Small intestine (tissue), 7 donors: ENCODE data around the gene TUNAR. TPM values are rescaled to one million over a fixed set of nuclear protein-coding genes. Genes with fewer than 3 reads are reported as not detected.

Source experiments
- DNase-seq, 2 donors: peaks; one replicate each; pipeline versions ENCODE4 v3.0.0 to v3.0.0-alpha.2; 2013
- FAIRE-seq: peaks from 2 replicates; lab custom pipeline; 2012; peaks lifted over from hg19 to GRCh38; lab: Jason Lieb, UNC
- H3K27ac ChIP-seq, 3 donors: one replicate each; pipeline ENCODE4 v1.5.1; 2013; ENCODE audit warnings: low read length in 2 of 3, mild to moderate bottlenecking in 2 of 3, control low read depth in 1 of 3, inconsistent platforms in 1 of 3, low read depth in 1 of 3, moderate library complexity in 1 of 3
- H3K27me3 ChIP-seq, 3 donors: one replicate each; pipeline ENCODE4 v1.6.1; 2013; ENCODE audit warnings: low read length in 3 of 3, inconsistent platforms in 1 of 3; ENCODE audit not compliant: control insufficient read depth in 3 of 3, insufficient read depth in 3 of 3
- H3K36me3 ChIP-seq, 3 donors: one replicate each; pipeline ENCODE4 v1.6.1; 2013; ENCODE audit warnings: low read length in 3 of 3, inconsistent platforms in 1 of 3, low read depth in 1 of 3, mild to moderate bottlenecking in 1 of 3, moderate library complexity in 1 of 3; ENCODE audit not compliant: control insufficient read depth in 3 of 3, insufficient read depth in 2 of 3
- H3K4me1 ChIP-seq, 3 donors: one replicate each; pipeline ENCODE4 v1.6.1; 2013; ENCODE audit warnings: low read length in 2 of 3, inconsistent platforms in 1 of 3, low read depth in 1 of 3, mild to moderate bottlenecking in 1 of 3, moderate library complexity in 1 of 3; ENCODE audit not compliant: control insufficient read depth in 3 of 3, insufficient read depth in 2 of 3
- H3K4me3 ChIP-seq, 3 donors: one replicate each; pipeline ENCODE4 v1.5.1; 2013; ENCODE audit warnings: low read length in 3 of 3, control low read depth in 1 of 3, inconsistent platforms in 1 of 3, low read depth in 1 of 3, mild to moderate bottlenecking in 1 of 3, moderate library complexity in 1 of 3
- H3K9me3 ChIP-seq, 2 donors: one replicate each; pipeline ENCODE4 v1.6.1; 2013; ENCODE audit warnings: low read depth in 1 of 2, low read length in 1 of 2; ENCODE audit not compliant: control insufficient read depth in 2 of 2, insufficient read depth in 1 of 2
- WGBS, 3 donors: extraction: QIAGEN DNeasy Blood & Tissue Kit; methylation state at CpG; one replicate each; pipeline ENCODE4 v1.1.7; 2013; 5-methylcytosine and 5-hydroxymethylcytosine counted together
- polyA plus RNA-seq, 4 donors: library from polyadenylated mRNA; stranded (reverse) in 3 of 4; unstranded in 1 of 4; fragments of 200-250 nt in 3 of 4; fragments of 120-200 nt in 1 of 4; gene quantifications; one replicate each; pipeline versions ENCODE4 v1.2.1 to v1.2.3, GENCODE V29; 2013
- donor health status: healthy with polysubstance abuse.
- donor health status: control.
- donor health status: control.
- donor health status: Bipolar disorder and iron deficiency.
- donor health status: healthy.

TUNAR gene
- polyA plus RNA-seq, 4 donors = 0.18 to 2.0 TPM; not detected in 2

- FAIRE-seq (no peak), DNase-seq (no peak)
- Histone ChIP-seq H3K9me3 (no peaks in the 10 kb centered on the region), H3K4me3 (no peak overlapping the region), H3K4me1 (no peaks in the 10 kb centered on the region), H3K27ac (no peak overlapping the region), H3K27me3 (peaks cover 0 to 33% (median 18%) of the 10 kb centered on the region in 3 donors), H3K36me3 (no peaks in the 10 kb centered on the region)
- 84 to 90% (median 84%) methylated on average over 4 of the region's 4 CpGs for WGBS, 3 donors
These were observed 1.0 kb downstream of the TUNAR start for GRCh38 chr14:95877633-95878032.

- 46 to 68% (median 46%) methylated on average over 3 of the region's 3 CpGs for WGBS, 3 donors
- Histone ChIP-seq H3K4me3 (no peak overlapping the region), H3K27ac (no peak overlapping the region), H3K4me1 (no peaks in the 10 kb centered on the region), H3K9me3 (no peaks in the 10 kb centered on the region), H3K27me3 (no peaks in the 10 kb centered on the region), H3K36me3 (no peaks in the 10 kb centered on the region)
- DNase-seq = no peak
- no peak for FAIRE-seq
These were observed 7.7 kb downstream of the TUNAR start for GRCh38 chr14:95884377-95884776.

- H3K27me3 ChIP-seq = no peaks in the 10 kb centered on the region
- DNase-seq (no peak), FAIRE-seq (no peak)
- H3K4me3 ChIP-seq = no peak overlapping the region
- H3K27ac ChIP-seq = no peak overlapping the region
- H3K4me1 ChIP-seq = no peaks in the 10 kb centered on the region
- no peaks in the 10 kb centered on the region for H3K36me3 ChIP-seq
- 38 to 45% (median 39%) methylated on average over 7 of the region's 7 CpGs for WGBS, 3 donors
- no peaks in the 10 kb centered on the region for H3K9me3 ChIP-seq
These were observed 8.6 kb downstream of the TUNAR start for GRCh38 chr14:95885278-95885677.

- Histone ChIP-seq H3K27me3 (no peaks in the 10 kb centered on the region), H3K4me3 (no peak overlapping the region), H3K9me3 (no peaks in the 10 kb centered on the region), H3K27ac (no peak overlapping the region), H3K4me1 (no peaks in the 10 kb centered on the region), H3K36me3 (no peaks in the 10 kb centered on the region)
- WGBS, 3 donors = 59 to 68% (median 63%) methylated on average over 7 of the region's 7 CpGs
- FAIRE-seq = no peak
- no peak for DNase-seq
These were observed 9.2 kb downstream of the TUNAR start for GRCh38 chr14:95885866-95886265.

- H3K36me3 ChIP-seq = no peaks in the 10 kb centered on the region
- H3K4me1 ChIP-seq = no peaks in the 10 kb centered on the region
- 49 to 68% (median 60%) methylated on average over 7 of the region's 7 CpGs for WGBS, 3 donors
- no peaks in the 10 kb centered on the region for H3K27me3 ChIP-seq
- H3K27ac ChIP-seq = no peak overlapping the region
- FAIRE-seq = no peak
- DNase-seq = no peak
- H3K9me3 ChIP-seq = no peaks in the 10 kb centered on the region
- no peak overlapping the region for H3K4me3 ChIP-seq
These were observed 9.9 kb downstream of the TUNAR start for GRCh38 chr14:95886366-95887056.

GRCh38 chr14:95887351-95887750 is 10.7 kb downstream of the TUNAR start:
- DNase-seq = no peak
- FAIRE-seq = no peak
- 36 to 69% (median 54%) methylated on average over 4 of the region's 4 CpGs for WGBS, 3 donors

GRCh38 chr14:95889236-95889979 is 12.8 kb downstream of the TUNAR start:
- Histone ChIP-seq H3K9me3 (no peaks in the 10 kb centered on the region), H3K27ac (no peak overlapping the region), H3K27me3 (no peaks in the 10 kb centered on the region), H3K4me1 (no peaks in the 10 kb centered on the region), H3K36me3 (no peaks in the 10 kb centered on the region), H3K4me3 (no peak overlapping the region)
- no peak for FAIRE-seq
- no peak for DNase-seq
- WGBS, 3 donors = 62 to 71% (median 65%) methylated on average over 11 of the region's 11 CpGs

More at GRCh38 chr14:95887351-95887750, 10.7 kb downstream of the TUNAR start:
- no peaks in the 10 kb centered on the region for H3K36me3 ChIP-seq
- H3K27me3 ChIP-seq = no peaks in the 10 kb centered on the region
- no peaks in the 10 kb centered on the region for H3K9me3 ChIP-seq
- H3K4me3 ChIP-seq = no peak overlapping the region
- H3K27ac ChIP-seq = no peak overlapping the region
- no peaks in the 10 kb centered on the region for H3K4me1 ChIP-seq

- no peaks in the 10 kb centered on the region for H3K9me3 ChIP-seq
- no peak for DNase-seq
- FAIRE-seq = no peak
- no peaks in the 10 kb centered on the region for H3K4me1 ChIP-seq
- no peaks in the 10 kb centered on the region for H3K27me3 ChIP-seq
- H3K27ac ChIP-seq = no peak overlapping the region
- H3K36me3 ChIP-seq = no peaks in the 10 kb centered on the region
- no peak overlapping the region for H3K4me3 ChIP-seq
- WGBS, 3 donors = 72 to 81% (median 79%) methylated on average over 3 of the region's 3 CpGs
These were observed 15.1 kb downstream of the TUNAR start for GRCh38 chr14:95891742-95892141.
